ENCODE data around the gene DIS3L2.
A peak's percentile ranks its signal among the peaks of the same experiment; 100 is the strongest.
"Not testable (repeated sequence)": the region's sequence is repeated elsewhere in the genome, so short reads cannot be mapped to it uniquely, and the experiment has no call there.

Gene DIS3L2

GRCh38 chr2:232126301-232127099, 165.0 kb downstream of the DIS3L2 start:
- peak; percentile 45 for DNase-seq

- no peak for DNase-seq
Measured at GRCh38 chr2:232129483-232129882, 168.0 kb downstream of the DIS3L2 start.

- no peak for DNase-seq
Measured at GRCh38 chr2:232132181-232132580, 170.7 kb downstream of the DIS3L2 start.

- DNase-seq = no peak
Measured at GRCh38 chr2:232133078-232133477, 171.6 kb downstream of the DIS3L2 start.

GRCh38 chr2:232134939-232135338, 173.4 kb downstream of the DIS3L2 start:
- DNase-seq = no peak

- DNase-seq = peak; percentile 49
Measured at GRCh38 chr2:232137356-232138147, 176.0 kb downstream of the DIS3L2 start.

GRCh38 chr2:232138441-232138840, 176.9 kb downstream of the DIS3L2 start:
- no peak for DNase-seq

GRCh38 chr2:232139171-232139594, 177.7 kb downstream of the DIS3L2 start:
- no peak for DNase-seq

GRCh38 chr2:232139786-232140562, 178.5 kb downstream of the DIS3L2 start:
- DNase-seq = no peak

GRCh38 chr2:232141591-232141990, 180.1 kb downstream of the DIS3L2 start:
- no peak for DNase-seq

GRCh38 chr2:232142049-232142448, 180.5 kb downstream of the DIS3L2 start:
- peak; percentile 63 for DNase-seq

GRCh38 chr2:232142502-232142901, 181.0 kb downstream of the DIS3L2 start:
- DNase-seq = no peak

GRCh38 chr2:232146294-232146693, 184.8 kb downstream of the DIS3L2 start:
- no peak for DNase-seq

GRCh38 chr2:232147440-232148077, 186.0 kb downstream of the DIS3L2 start:
- no peak for DNase-seq

GRCh38 chr2:232162187-232162586, 200.7 kb downstream of the DIS3L2 start:
- DNase-seq = no peak

GRCh38 chr2:232170396-232170795, 208.9 kb downstream of the DIS3L2 start:
- DNase-seq = no peak

GRCh38 chr2:232174662-232175061, 213.1 kb downstream of the DIS3L2 start:
- no peak for DNase-seq

GRCh38 chr2:232176587-232176986, 215.1 kb downstream of the DIS3L2 start:
- not testable (repeated sequence) for DNase-seq

GRCh38 chr2:232183279-232183678, 221.8 kb downstream of the DIS3L2 start:
- DNase-seq = no peak

- DNase-seq = no peak
Measured at GRCh38 chr2:232184346-232184745, 222.8 kb downstream of the DIS3L2 start.

GRCh38 chr2:232190796-232191195, 229.3 kb downstream of the DIS3L2 start:
- no peak for DNase-seq

GRCh38 chr2:232195487-232195886, 234.0 kb downstream of the DIS3L2 start:
- DNase-seq = no peak

GRCh38 chr2:232196802-232197201, 235.3 kb downstream of the DIS3L2 start:
- no peak for DNase-seq
